HCT116 (cell line): ENCODE results near the gene LY6G5B. TPM values are rescaled to one million over a fixed set of nuclear protein-coding genes. Genes with fewer than 3 reads are reported as not detected.

ENCODE experiments used
- ATAC-seq: fragments of 200-7000 bp; cut with Tn5 transposase; 2 replicates; pipeline ENCODE4 v1.9.1; 2020; ENCODE audit warnings: mild to moderate bottlenecking, moderate library complexity
- BruUV-seq: library from RNA; stranded (reverse); fragments of 400-500 nt; replicated peaks from 2 replicates; lab custom pipeline; 2021; lab: Mats Ljungman, UMichigan
- CTCF ChIA-PET: fragments of 300-600 bp; sonication (Branson Sonifier 250); formaldehyde crosslinking; loops from one replicate; lab custom pipeline; 2021; ENCODE audit warnings: antibody characterized with exemption; lab: Charles Lee
- POLR2A ChIA-PET: fragments of 300-600, 350-600 bp; sonication (Branson Sonifier 250); formaldehyde crosslinking; loops from one replicate; lab custom pipeline; 2021; ENCODE audit warnings: antibody characterized with exemption; lab: Charles Lee
- RAD21 ChIA-PET, 2 experiments: fragments of 300-600 bp; sonication (Branson Sonifier 250); formaldehyde crosslinking; loops; one replicate each; lab custom pipeline; 2023; ENCODE audit warnings: low total read pairs in 2 of 2; ENCODE audit not compliant: uncharacterized antibody in 2 of 2, unreplicated experiment in 2 of 2, low non-redundant PET in 1 of 2; lab: Charles Lee
- DNase-seq: peaks from one replicate; pipeline ENCODE4 v3.0.0-alpha.2; 2010; ENCODE audit warnings: low read depth, low spot score
- H2AFZ ChIP-seq: fragments of 200-600 bp; shearing (Covaris generic), sonication (generic); 2 replicates; pipeline ENCODE4 v1.6.1; 2017; ENCODE audit warnings: low read depth, mixed run types, mixed read lengths, antibody characterized with exemption, low read length; ENCODE audit not compliant: poor library complexity, severe bottlenecking
- H3K27ac ChIP-seq: 2 replicates; pipeline ENCODE4 v1.5.1; 2012; ENCODE audit warnings: low read depth, low read length
- H3K27me3 ChIP-seq: fragments of 200-600 bp; sonication (generic); 2 replicates; pipeline ENCODE4 v1.6.1; 2016; ENCODE audit warnings: mixed run types, low read length, mixed read lengths; ENCODE audit not compliant: insufficient read depth
- H3K36me3 ChIP-seq, 2 experiments: fragments of 200-500 bp in 1 of 2; fragments of 200-600 bp in 1 of 2; sonication (Bioruptor generic) in 1 of 2; sonication (generic) in 1 of 2; 2 replicates each; pipeline versions ENCODE4 v1.5.1 to v1.6.1; 2014 to 2016; ENCODE audit warnings: low read length in 2 of 2, inconsistent platforms in 1 of 2, mixed read lengths in 1 of 2, mixed run types in 1 of 2; ENCODE audit not compliant: insufficient read depth in 2 of 2, control insufficient read depth in 1 of 2
- H3K4me1 ChIP-seq, 2 experiments: fragments of 200-600 bp in 1 of 2; sonication (generic) in 1 of 2; 2 replicates each; pipeline versions ENCODE4 v1.5.1 to v1.6.1; 2012 to 2017; ENCODE audit warnings: low read length in 2 of 2, inconsistent platforms in 1 of 2, mild to moderate bottlenecking in 1 of 2, mixed read lengths in 1 of 2, mixed run types in 1 of 2, moderate library complexity in 1 of 2; ENCODE audit not compliant: insufficient read depth in 2 of 2, control insufficient read depth in 1 of 2
- H3K4me2 ChIP-seq: fragments of 200-600 bp; sonication (generic); 2 replicates; pipeline ENCODE4 v1.6.1; 2017; ENCODE audit warnings: mixed run types, low read length, mixed read lengths
- H3K4me3 ChIP-seq, 2 experiments: fragments of 200-600 bp in 1 of 2; sonication (generic) in 1 of 2; replicated peaks in 1 of 2; 2 replicates each; pipeline ENCODE4 v1.5.1; 2011 to 2016; ENCODE audit warnings: low read length in 2 of 2, control low read depth in 1 of 2, low read depth in 1 of 2, mild to moderate bottlenecking in 1 of 2, mixed read lengths in 1 of 2, mixed run types in 1 of 2
- H3K79me2 ChIP-seq: fragments of 200-600 bp; sonication (generic); 2 replicates; pipeline ENCODE4 v1.6.1; 2017; ENCODE audit warnings: mild to moderate bottlenecking, mixed run types, low read length, moderate library complexity, mixed read lengths; ENCODE audit not compliant: insufficient read depth
- H3K9ac ChIP-seq: fragments of 200-600 bp; sonication (generic); 2 replicates; pipeline ENCODE4 v1.6.1; 2016; ENCODE audit warnings: low read length, mixed read lengths
- H3K9me2 ChIP-seq: fragments of 200-600 bp; sonication (generic), shearing (Covaris generic); 2 replicates; pipeline ENCODE4 v1.6.1; 2017; ENCODE audit warnings: mixed run types, mild to moderate bottlenecking, moderate library complexity; ENCODE audit not compliant: insufficient read depth
- H3K9me3 ChIP-seq, 2 experiments: fragments of 200-500 bp in 1 of 2; fragments of 200-600 bp in 1 of 2; sonication (Bioruptor generic) in 1 of 2; sonication (generic) in 1 of 2; 2 replicates each; pipeline ENCODE4 v1.6.1; 2014 to 2017; ENCODE audit warnings: low read length in 2 of 2, mixed read lengths in 2 of 2, inconsistent platforms in 1 of 2, low read depth in 1 of 2, mild to moderate bottlenecking in 1 of 2, mixed run types in 1 of 2, moderate library complexity in 1 of 2; ENCODE audit not compliant: control insufficient read depth in 1 of 2, insufficient read depth in 1 of 2
- H4K20me1 ChIP-seq: fragments of 200-600 bp; sonication (generic), shearing (Covaris generic); 2 replicates; pipeline ENCODE4 v1.6.1; 2017; ENCODE audit warnings: mixed run types, mild to moderate bottlenecking, moderate library complexity; ENCODE audit not compliant: insufficient read depth
- EGR1 ChIP-seq: IDR thresholded peaks from 2 replicates; pipeline ENCODE4 v1.6.1; 2012; ENCODE audit warnings: low read depth
- EZH2 ChIP-seq: fragments of 200-600 bp; sonication (generic); IDR thresholded peaks from 2 replicates; pipeline ENCODE4 v1.6.1; 2017; ENCODE audit warnings: antibody characterized with exemption, mixed run types
- EZH2phosphoT487 ChIP-seq: fragments of 200-600 bp; IDR thresholded peaks from 2 replicates; pipeline ENCODE4 v1.6.1; 2018; ENCODE audit warnings: antibody characterized with exemption, borderline replicate concordance
- FOSL1 ChIP-seq: IDR thresholded peaks from 2 replicates; pipeline ENCODE4 v1.6.1; 2012; ENCODE audit warnings: low read depth
- RAD21 ChIP-seq: IDR thresholded peaks from 2 replicates; pipeline ENCODE4 v1.6.1; 2012; ENCODE audit warnings: low read depth, mild to moderate bottlenecking
- SIN3A ChIP-seq: IDR thresholded peaks from 2 replicates; pipeline ENCODE4 v1.6.1; 2012; ENCODE audit warnings: low read depth
- SP1 ChIP-seq: IDR thresholded peaks from 2 replicates; pipeline ENCODE4 v1.6.1; 2012; ENCODE audit warnings: low read depth
- SRF ChIP-seq: IDR thresholded peaks from 2 replicates; pipeline ENCODE4 v1.6.1; 2012; ENCODE audit warnings: low read depth
- TCF7L2 ChIP-seq: IDR thresholded peaks from 2 replicates; pipeline ENCODE4 v1.7.0; 2011; ENCODE audit warnings: borderline replicate concordance, inconsistent platforms; ENCODE audit not compliant: insufficient read depth, insufficient read length; ENCODE audit errors: extremely low read depth
- YY1 ChIP-seq: IDR thresholded peaks from 2 replicates; pipeline ENCODE4 v1.6.1; 2011; ENCODE audit warnings: low read length, low read depth, moderate library complexity, mild to moderate bottlenecking; ENCODE audit not compliant: insufficient replicate concordance; ENCODE audit errors: extremely low read depth
- ZNF274 ChIP-seq: fragments of 200-500 bp; sonication (Bioruptor generic); IDR thresholded peaks from 2 replicates; pipeline ENCODE4 v1.6.1; 2014; ENCODE audit warnings: mild to moderate bottlenecking, low read depth, low read length, inconsistent platforms
- intact Hi-C: fragments of 100-400 bp; cut with micrococcal nuclease; formaldehyde crosslinking; loops from 2 replicates; pipeline ENCODE4 v1.10.0; 2022
- total RNA-seq: library from RNA; stranded (reverse); gene quantifications from one replicate; pipeline ENCODE4 v1.2.1, GENCODE V29; 2021; ENCODE audit not compliant: unreplicated experiment
- TF ChIP-seq, protein P1 (sequence below): IDR thresholded peaks from 2 replicates; pipeline ENCODE4 v1.6.1; 2011; ENCODE audit warnings: mild to moderate bottlenecking, low read length, moderate library complexity; ENCODE audit not compliant: insufficient replicate concordance; ENCODE audit errors: extremely low read depth
- TF ChIP-seq, protein P2 (sequence below): IDR thresholded peaks from 2 replicates; pipeline ENCODE4 v1.6.1; 2012
- TF ChIP-seq, protein P3 (sequence below): IDR thresholded peaks from 2 replicates; pipeline ENCODE4 v1.6.1; 2012; ENCODE audit warnings: low read depth

Gene LY6G5B
- total RNA-seq, 1 experiment from 2014 or later, result 15.4 TPM

- H3K36me3 ChIP-seq, result peaks cover 57 to 66% of the 10 kb centered on the region in 2 experiments; a peak in 3 of 4 replicates
- no TSS peak for BruUV-seq
Observed at GRCh38 chr6:31643818-31644454, 25.8 kb upstream of the LY6G5B start.

More at GRCh38 chr6:31643818-31644454, 25.8 kb upstream of the LY6G5B start:
- H3K27me3 ChIP-seq, result no peaks in the 10 kb centered on the region
- no peaks in the 10 kb centered on the region for H3K4me1 ChIP-seq
- no peak for DNase-seq
- H3K4me2 ChIP-seq, result no peak overlapping the region
- TF ChIP-seq ZNF274 (no peak), SRF (no peak), SP1 (no peak), EZH2 (no peak), EZH2phosphoT487 (no peak), SIN3A (no peak), FOSL1 (no peak), RAD21 (no peak), YY1 (no peak), EGR1 (no peak), TCF7L2 (no peak)
- TF ChIP-seq, protein P1, sequence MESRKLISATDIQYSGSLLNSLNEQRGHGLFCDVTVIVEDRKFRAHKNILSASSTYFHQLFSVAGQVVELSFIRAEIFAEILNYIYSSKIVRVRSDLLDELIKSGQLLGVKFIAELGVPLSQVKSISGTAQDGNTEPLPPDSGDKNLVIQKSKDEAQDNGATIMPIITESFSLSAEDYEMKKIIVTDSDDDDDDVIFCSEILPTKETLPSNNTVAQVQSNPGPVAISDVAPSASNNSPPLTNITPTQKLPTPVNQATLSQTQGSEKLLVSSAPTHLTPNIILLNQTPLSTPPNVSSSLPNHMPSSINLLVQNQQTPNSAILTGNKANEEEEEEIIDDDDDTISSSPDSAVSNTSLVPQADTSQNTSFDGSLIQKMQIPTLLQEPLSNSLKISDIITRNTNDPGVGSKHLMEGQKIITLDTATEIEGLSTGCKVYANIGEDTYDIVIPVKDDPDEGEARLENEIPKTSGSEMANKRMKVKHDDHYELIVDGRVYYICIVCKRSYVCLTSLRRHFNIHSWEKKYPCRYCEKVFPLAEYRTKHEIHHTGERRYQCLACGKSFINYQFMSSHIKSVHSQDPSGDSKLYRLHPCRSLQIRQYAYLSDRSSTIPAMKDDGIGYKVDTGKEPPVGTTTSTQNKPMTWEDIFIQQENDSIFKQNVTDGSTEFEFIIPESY, result no peak
- TF ChIP-seq, protein P2, sequence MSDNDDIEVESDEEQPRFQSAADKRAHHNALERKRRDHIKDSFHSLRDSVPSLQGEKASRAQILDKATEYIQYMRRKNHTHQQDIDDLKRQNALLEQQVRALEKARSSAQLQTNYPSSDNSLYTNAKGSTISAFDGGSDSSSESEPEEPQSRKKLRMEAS, result no peak
- TF ChIP-seq, protein P3, sequence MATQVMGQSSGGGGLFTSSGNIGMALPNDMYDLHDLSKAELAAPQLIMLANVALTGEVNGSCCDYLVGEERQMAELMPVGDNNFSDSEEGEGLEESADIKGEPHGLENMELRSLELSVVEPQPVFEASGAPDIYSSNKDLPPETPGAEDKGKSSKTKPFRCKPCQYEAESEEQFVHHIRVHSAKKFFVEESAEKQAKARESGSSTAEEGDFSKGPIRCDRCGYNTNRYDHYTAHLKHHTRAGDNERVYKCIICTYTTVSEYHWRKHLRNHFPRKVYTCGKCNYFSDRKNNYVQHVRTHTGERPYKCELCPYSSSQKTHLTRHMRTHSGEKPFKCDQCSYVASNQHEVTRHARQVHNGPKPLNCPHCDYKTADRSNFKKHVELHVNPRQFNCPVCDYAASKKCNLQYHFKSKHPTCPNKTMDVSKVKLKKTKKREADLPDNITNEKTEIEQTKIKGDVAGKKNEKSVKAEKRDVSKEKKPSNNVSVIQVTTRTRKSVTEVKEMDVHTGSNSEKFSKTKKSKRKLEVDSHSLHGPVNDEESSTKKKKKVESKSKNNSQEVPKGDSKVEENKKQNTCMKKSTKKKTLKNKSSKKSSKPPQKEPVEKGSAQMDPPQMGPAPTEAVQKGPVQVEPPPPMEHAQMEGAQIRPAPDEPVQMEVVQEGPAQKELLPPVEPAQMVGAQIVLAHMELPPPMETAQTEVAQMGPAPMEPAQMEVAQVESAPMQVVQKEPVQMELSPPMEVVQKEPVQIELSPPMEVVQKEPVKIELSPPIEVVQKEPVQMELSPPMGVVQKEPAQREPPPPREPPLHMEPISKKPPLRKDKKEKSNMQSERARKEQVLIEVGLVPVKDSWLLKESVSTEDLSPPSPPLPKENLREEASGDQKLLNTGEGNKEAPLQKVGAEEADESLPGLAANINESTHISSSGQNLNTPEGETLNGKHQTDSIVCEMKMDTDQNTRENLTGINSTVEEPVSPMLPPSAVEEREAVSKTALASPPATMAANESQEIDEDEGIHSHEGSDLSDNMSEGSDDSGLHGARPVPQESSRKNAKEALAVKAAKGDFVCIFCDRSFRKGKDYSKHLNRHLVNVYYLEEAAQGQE, result no peak
- no peak overlapping the region for H3K4me3 ChIP-seq
- intact Hi-C loops, result no loop called here
- ATAC-seq, result peak; percentile 48
- ChIA-PET RAD21 (no interaction called here), POLR2A (no interaction called here), CTCF (no interaction called here)
- no peak overlapping the region for H3K9ac ChIP-seq
- no peaks in the 10 kb centered on the region for H3K9me2 ChIP-seq
- no peak overlapping the region for H3K27ac ChIP-seq
- no peaks in the 10 kb centered on the region for H3K9me3 ChIP-seq
- H2AFZ ChIP-seq, result no peak overlapping the region
- H3K79me2 ChIP-seq, result peaks cover 19% of the 10 kb centered on the region
- H4K20me1 ChIP-seq, result no peaks in the 10 kb centered on the region
